ENCODE measurements around the gene TMEM72.

The TMEM72 gene

GRCh38 chr10:44935201-44935965 lies 24.2 kb downstream of the TMEM72 start:
- DNase-seq: no peak

GRCh38 chr10:44935966-44936295 lies 24.8 kb downstream of the TMEM72 start:
- DNase-seq: no peak

- DNase-seq: no peak
Observed at GRCh38 chr10:44936314-44936975, 25.3 kb downstream of the TMEM72 start.

- no peak for DNase-seq
Observed at GRCh38 chr10:44937196-44938005, 26.3 kb downstream of the TMEM72 start.

- no peak for DNase-seq
Observed at GRCh38 chr10:44938956-44939355, 27.8 kb downstream of the TMEM72 start.

GRCh38 chr10:44939691-44940401 lies 28.7 kb downstream of the TMEM72 start:
- no peak for DNase-seq

- no peak for DNase-seq
Observed at GRCh38 chr10:44944354-44944753, 33.2 kb downstream of the TMEM72 start.

GRCh38 chr10:44946205-44946604 lies 35.1 kb downstream of the TMEM72 start:
- DNase-seq: no peak

GRCh38 chr10:44947371-44948152 lies 36.4 kb downstream of the TMEM72 start:
- DNase-seq: no peak

- DNase-seq: no peak
Observed at GRCh38 chr10:44948642-44949041, 37.5 kb downstream of the TMEM72 start.

GRCh38 chr10:44949127-44949802 lies 38.1 kb downstream of the TMEM72 start:
- no peak for DNase-seq

GRCh38 chr10:44949915-44950314 lies 38.8 kb downstream of the TMEM72 start:
- DNase-seq: no peak

GRCh38 chr10:44950326-44951225 lies 39.4 kb downstream of the TMEM72 start:
- no peak for DNase-seq

GRCh38 chr10:44951576-44952226 lies 40.6 kb downstream of the TMEM72 start:
- DNase-seq: no peak

GRCh38 chr10:44952779-44953231 lies 41.7 kb downstream of the TMEM72 start:
- no peak for DNase-seq

GRCh38 chr10:44954042-44954441 lies 42.9 kb downstream of the TMEM72 start:
- no peak for DNase-seq

- DNase-seq: no peak
Observed at GRCh38 chr10:44954962-44955361, 43.8 kb downstream of the TMEM72 start.

- no peak for DNase-seq
Observed at GRCh38 chr10:44955413-44956070, 44.4 kb downstream of the TMEM72 start.

GRCh38 chr10:44956226-44956625 lies 45.1 kb downstream of the TMEM72 start:
- no peak for DNase-seq

All from stimulated activated CD4-positive, alpha-beta T cell treated with anti-CD3 and anti-CD28 coated beads, Interleukin-1b, Interleukin-23, amount 100 ng/mL, for 48 hours (primary cell).